Neural progenitor cell (in vitro differentiated cells): ENCODE measurements around the gene SLAMF6. TPM values are rescaled to one million over a fixed set of nuclear protein-coding genes. Genes with fewer than 3 reads are reported as not detected.
A peak's percentile ranks its signal among the peaks of the same experiment; 100 is the strongest.

Source experiments
- DNase-seq: peaks from one replicate; pipeline ENCODE4 v3.0.0-alpha.2; 2016; ENCODE audit warnings: low spot score
- H2AFZ ChIP-seq: fragments of 200-600 bp; sonication (generic); replicated peaks from 2 replicates; pipeline ENCODE4 v1.6.1; 2016; ENCODE audit warnings: antibody characterized with exemption
- H3F3A ChIP-seq: fragments of 200-600 bp; sonication (generic); 2 replicates; pipeline ENCODE4 v1.6.1; 2016; ENCODE audit warnings: antibody characterized with exemption, low read depth
- H3K27ac ChIP-seq: fragments of 200-600 bp; sonication (generic); 2 replicates; pipeline ENCODE4 v1.5.1; 2016; ENCODE audit warnings: mild to moderate bottlenecking
- H3K27me3 ChIP-seq: fragments of 200-600 bp; sonication (generic); 2 replicates; pipeline ENCODE4 v1.6.1; 2016; ENCODE audit warnings: mild to moderate bottlenecking, moderate library complexity
- H3K36me3 ChIP-seq: fragments of 200-600 bp; sonication (generic); 2 replicates; pipeline ENCODE4 v1.5.1; 2016
- H3K4me1 ChIP-seq: fragments of 200-600 bp; sonication (generic); 2 replicates; pipeline ENCODE4 v1.6.1; 2016; ENCODE audit warnings: mixed run types
- H3K4me2 ChIP-seq: fragments of 200-600 bp; sonication (generic); 2 replicates; pipeline ENCODE4 v1.6.1; 2016
- H3K4me3 ChIP-seq: fragments of 200-600 bp; sonication (generic); 2 replicates; pipeline ENCODE4 v1.5.1; 2016
- H3K79me2 ChIP-seq: fragments of 200-600 bp; sonication (generic); 2 replicates; pipeline ENCODE4 v1.6.1; 2016; ENCODE audit warnings: low read depth
- H3K9ac ChIP-seq: fragments of 200-600 bp; sonication (generic); 2 replicates; pipeline ENCODE4 v1.6.1; 2016
- H3K9me3 ChIP-seq: fragments of 200-600 bp; sonication (generic); 2 replicates; pipeline ENCODE4 v1.5.1; 2016; ENCODE audit warnings: low read depth
- H4K20me1 ChIP-seq: fragments of 200-600 bp; sonication (generic); 2 replicates; pipeline ENCODE4 v1.6.1; 2016; ENCODE audit warnings: low read depth
- H3K27ac Mint-ChIP-seq: 3 replicates; pipeline ENCODE4 v1.8.0; 2021; ENCODE audit warnings: mixed read lengths
- H3K27me3 Mint-ChIP-seq: 2 replicates; pipeline ENCODE4 v1.8.0; 2022; ENCODE audit warnings: low read depth, mild to moderate bottlenecking, inconsistent platforms, moderate library complexity, mixed read lengths; ENCODE audit not compliant: insufficient read depth
- H3K36me3 Mint-ChIP-seq: 3 replicates; pipeline ENCODE4 v1.8.0; 2021; ENCODE audit warnings: mixed read lengths
- H3K4me1 Mint-ChIP-seq: 3 replicates; pipeline ENCODE4 v1.8.0; 2021; ENCODE audit warnings: mixed read lengths
- H3K4me3 Mint-ChIP-seq: 3 replicates; pipeline ENCODE4 v1.8.0; 2021; ENCODE audit warnings: mild to moderate bottlenecking, moderate library complexity, mixed read lengths
- H3K9me3 Mint-ChIP-seq: 3 replicates; pipeline ENCODE4 v1.8.0; 2020; ENCODE audit warnings: mixed read lengths
- EZH2 ChIP-seq: fragments of 200-600 bp; sonication (generic); IDR thresholded peaks from 2 replicates; pipeline ENCODE4 v1.6.1; 2017; ENCODE audit warnings: antibody characterized with exemption, mild to moderate bottlenecking, moderate library complexity
- EZH2phosphoT487 ChIP-seq: fragments of 200-600 bp; sonication (generic); IDR thresholded peaks from 2 replicates; pipeline ENCODE4 v1.6.1; 2017; ENCODE audit warnings: antibody characterized with exemption
- total RNA-seq: library from RNA; depleted of rRNA; stranded (reverse); fragments of >200 nt; gene quantifications from 2 replicates; pipeline ENCODE4 v1.2.3, GENCODE V29; 2015; ENCODE audit warnings: low replicate concordance
- TF ChIP-seq, protein P1 (sequence below): fragments of 200-600 bp; sonication (generic); IDR thresholded peaks from 2 replicates; pipeline ENCODE4 v1.5.1; 2017; ENCODE audit warnings: antibody characterized with exemption, mild to moderate bottlenecking

SLAMF6 gene
- total RNA-seq, 1 donor from 2014 or later: not detected

DNA sequence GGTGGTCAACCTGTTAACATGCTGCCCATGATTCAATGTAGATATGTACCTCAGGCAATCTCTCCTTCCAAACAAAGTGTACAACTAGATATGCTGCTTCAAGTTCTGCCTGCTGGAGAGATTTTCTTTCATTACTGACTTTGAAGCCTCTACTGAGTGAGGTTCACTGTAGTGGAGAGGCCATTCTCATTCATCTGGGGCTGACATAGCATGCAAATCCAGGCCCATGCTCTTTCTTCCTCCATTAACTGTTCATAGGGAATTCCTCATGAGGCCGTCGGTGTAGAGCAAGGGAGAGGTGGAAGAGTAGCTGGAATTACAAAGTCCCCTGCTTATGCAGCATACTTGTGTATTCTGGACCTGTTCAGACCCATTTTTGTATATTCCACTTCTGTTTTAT lies 84.1 kb downstream of the SLAMF6 start:
- no peak overlapping the region for H3K4me3 ChIP-seq
- no peaks in the 10 kb centered on the region for H3F3A ChIP-seq
- no peak overlapping the region for H3K27ac Mint-ChIP-seq
- H3K9ac ChIP-seq: no peak overlapping the region
- H2AFZ ChIP-seq: peak overlapping the region; percentile 48
- no peaks in the 10 kb centered on the region for H3K4me1 Mint-ChIP-seq
- no peaks in the 10 kb centered on the region for H3K36me3 ChIP-seq
- no peaks in the 10 kb centered on the region for H3K36me3 Mint-ChIP-seq
- TF ChIP-seq EZH2phosphoT487 (no peak), EZH2 (no peak)
- TF ChIP-seq, protein P1, sequence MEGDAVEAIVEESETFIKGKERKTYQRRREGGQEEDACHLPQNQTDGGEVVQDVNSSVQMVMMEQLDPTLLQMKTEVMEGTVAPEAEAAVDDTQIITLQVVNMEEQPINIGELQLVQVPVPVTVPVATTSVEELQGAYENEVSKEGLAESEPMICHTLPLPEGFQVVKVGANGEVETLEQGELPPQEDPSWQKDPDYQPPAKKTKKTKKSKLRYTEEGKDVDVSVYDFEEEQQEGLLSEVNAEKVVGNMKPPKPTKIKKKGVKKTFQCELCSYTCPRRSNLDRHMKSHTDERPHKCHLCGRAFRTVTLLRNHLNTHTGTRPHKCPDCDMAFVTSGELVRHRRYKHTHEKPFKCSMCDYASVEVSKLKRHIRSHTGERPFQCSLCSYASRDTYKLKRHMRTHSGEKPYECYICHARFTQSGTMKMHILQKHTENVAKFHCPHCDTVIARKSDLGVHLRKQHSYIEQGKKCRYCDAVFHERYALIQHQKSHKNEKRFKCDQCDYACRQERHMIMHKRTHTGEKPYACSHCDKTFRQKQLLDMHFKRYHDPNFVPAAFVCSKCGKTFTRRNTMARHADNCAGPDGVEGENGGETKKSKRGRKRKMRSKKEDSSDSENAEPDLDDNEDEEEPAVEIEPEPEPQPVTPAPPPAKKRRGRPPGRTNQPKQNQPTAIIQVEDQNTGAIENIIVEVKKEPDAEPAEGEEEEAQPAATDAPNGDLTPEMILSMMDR: no peak
- H3K27me3 Mint-ChIP-seq: no peaks in the 10 kb centered on the region
- no peaks in the 10 kb centered on the region for H3K27me3 ChIP-seq
- H4K20me1 ChIP-seq: no peaks in the 10 kb centered on the region
- no peaks in the 10 kb centered on the region for H3K9me3 Mint-ChIP-seq
- no peak overlapping the region for H3K4me3 Mint-ChIP-seq
- H3K9me3 ChIP-seq: no peaks in the 10 kb centered on the region
- no peak for DNase-seq
- H3K4me1 ChIP-seq: no peaks in the 10 kb centered on the region
- no peaks in the 10 kb centered on the region for H3K79me2 ChIP-seq
- H3K27ac ChIP-seq: no peak overlapping the region
- no peak overlapping the region for H3K4me2 ChIP-seq

DNA sequence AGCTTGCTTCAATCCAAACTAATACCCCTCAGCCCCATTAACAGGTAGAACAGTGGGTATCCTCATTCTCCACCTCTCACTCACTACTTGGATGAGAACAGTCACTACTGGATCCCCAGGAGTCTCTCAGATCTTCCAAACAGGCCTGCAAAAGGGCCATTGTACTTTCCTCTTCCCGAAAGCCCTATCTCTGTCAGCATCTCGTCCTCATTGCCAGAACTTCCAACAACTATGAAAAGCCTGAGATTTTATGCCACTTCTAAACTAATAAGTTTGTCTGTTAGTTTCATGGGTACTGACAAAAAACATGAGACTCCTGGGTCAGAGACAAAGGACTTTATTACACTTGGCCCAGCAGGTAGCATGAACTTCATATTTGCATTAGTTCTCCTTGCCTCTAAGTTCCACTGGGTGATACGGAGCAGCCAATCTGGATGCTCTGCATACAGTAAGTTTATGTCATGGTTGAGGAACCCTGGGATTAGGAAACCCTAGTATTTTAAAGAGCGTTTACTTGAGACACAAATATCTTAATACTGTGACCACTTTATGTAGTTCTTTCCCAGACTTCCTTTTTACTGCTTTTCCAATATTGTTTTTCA lies 84.6 kb downstream of the SLAMF6 start:
- no peaks in the 10 kb centered on the region for H3K9me3 Mint-ChIP-seq
- no peak overlapping the region for H3K4me3 ChIP-seq
- H3K4me2 ChIP-seq: no peak overlapping the region
- no peaks in the 10 kb centered on the region for H3K4me1 ChIP-seq
- no peaks in the 10 kb centered on the region for H3K36me3 ChIP-seq
- no peak for DNase-seq
- no peak overlapping the region for H3K27ac ChIP-seq
- H2AFZ ChIP-seq: no peak overlapping the region
- H3F3A ChIP-seq: no peaks in the 10 kb centered on the region
- no peaks in the 10 kb centered on the region for H3K79me2 ChIP-seq
- no peaks in the 10 kb centered on the region for H3K4me1 Mint-ChIP-seq
- no peaks in the 10 kb centered on the region for H3K27me3 Mint-ChIP-seq
- H3K9me3 ChIP-seq: no peaks in the 10 kb centered on the region
- no peaks in the 10 kb centered on the region for H4K20me1 ChIP-seq
- H3K27me3 ChIP-seq: no peaks in the 10 kb centered on the region
- no peaks in the 10 kb centered on the region for H3K36me3 Mint-ChIP-seq
- no peak overlapping the region for H3K4me3 Mint-ChIP-seq
- H3K27ac Mint-ChIP-seq: no peak overlapping the region
- TF ChIP-seq, protein P1: no peak
- no peak for TF ChIP-seq EZH2
- TF ChIP-seq EZH2phosphoT487: no peak
- H3K9ac ChIP-seq: no peak overlapping the region

DNA sequence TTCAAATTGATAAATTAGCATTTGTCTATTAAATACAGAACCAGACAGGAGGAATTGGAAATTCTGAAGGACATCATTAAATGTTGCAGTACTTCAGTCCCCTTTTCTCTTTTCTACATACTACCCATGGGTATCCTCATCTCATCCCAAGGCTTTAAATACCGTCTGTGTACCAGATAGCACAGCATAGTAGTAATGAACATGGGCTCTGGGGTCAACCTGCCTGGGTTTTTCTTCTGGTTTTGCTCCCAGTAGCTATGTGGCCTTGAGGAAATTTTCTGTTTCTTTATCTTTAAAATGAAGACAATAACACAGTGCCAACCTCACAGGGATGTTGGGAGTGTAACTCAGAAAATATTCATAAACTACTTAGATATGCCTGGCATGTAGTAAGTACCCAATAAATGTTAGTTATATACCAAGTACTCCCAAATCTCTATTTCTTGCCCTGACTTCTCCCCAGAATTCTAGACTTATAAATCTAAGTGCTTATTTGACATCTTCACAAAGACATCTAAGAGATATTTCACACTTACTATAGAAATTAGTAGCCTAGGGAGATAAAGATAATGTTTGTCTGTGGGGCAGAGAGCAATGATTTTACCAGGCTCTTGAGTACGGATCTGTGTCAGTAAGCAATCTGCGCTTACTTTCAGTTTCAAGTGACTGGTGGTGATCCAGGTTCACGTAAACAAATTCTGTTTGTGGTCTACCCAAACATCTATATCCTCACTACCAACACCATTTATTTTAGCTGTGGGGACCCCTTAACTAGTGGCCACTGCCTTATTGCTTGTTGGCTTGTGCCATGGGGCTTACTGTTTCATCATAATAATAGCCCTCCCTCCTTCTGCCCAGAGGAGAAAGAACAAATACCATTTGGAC lies 85.4 kb downstream of the SLAMF6 start:
- Mint-ChIP-seq H3K9me3 (no peaks in the 10 kb centered on the region), H3K4me1 (no peaks in the 10 kb centered on the region), H3K27me3 (no peaks in the 10 kb centered on the region), H3K27ac (no peak overlapping the region), H3K4me3 (no peak overlapping the region), H3K36me3 (peaks cover under 1% of the 10 kb centered on the region)
- DNase-seq: no peak
- no peaks in the 10 kb centered on the region for H3K4me1 ChIP-seq
- no peak overlapping the region for H3K9ac ChIP-seq
- H3K9me3 ChIP-seq: no peaks in the 10 kb centered on the region
- H3K4me2 ChIP-seq: no peak overlapping the region
- no peaks in the 10 kb centered on the region for H3K27me3 ChIP-seq
- H4K20me1 ChIP-seq: no peaks in the 10 kb centered on the region
- no peak overlapping the region for H2AFZ ChIP-seq
- H3K27ac ChIP-seq: no peak overlapping the region
- H3K4me3 ChIP-seq: no peak overlapping the region
- no peak for TF ChIP-seq EZH2
- TF ChIP-seq, protein P1: no peak
- TF ChIP-seq EZH2phosphoT487: no peak
- H3F3A ChIP-seq: no peaks in the 10 kb centered on the region
- no peaks in the 10 kb centered on the region for H3K79me2 ChIP-seq
- H3K36me3 ChIP-seq: no peaks in the 10 kb centered on the region
